ENCODE results near the gene AKAP5. TPM values are rescaled to one million over a fixed set of nuclear protein-coding genes. Genes with fewer than 3 reads are reported as not detected.

Gene AKAP5
- total and polyA plus RNA-seq, 8 donors = 0.04 to 0.37 (median 0.16) TPM

DNA sequence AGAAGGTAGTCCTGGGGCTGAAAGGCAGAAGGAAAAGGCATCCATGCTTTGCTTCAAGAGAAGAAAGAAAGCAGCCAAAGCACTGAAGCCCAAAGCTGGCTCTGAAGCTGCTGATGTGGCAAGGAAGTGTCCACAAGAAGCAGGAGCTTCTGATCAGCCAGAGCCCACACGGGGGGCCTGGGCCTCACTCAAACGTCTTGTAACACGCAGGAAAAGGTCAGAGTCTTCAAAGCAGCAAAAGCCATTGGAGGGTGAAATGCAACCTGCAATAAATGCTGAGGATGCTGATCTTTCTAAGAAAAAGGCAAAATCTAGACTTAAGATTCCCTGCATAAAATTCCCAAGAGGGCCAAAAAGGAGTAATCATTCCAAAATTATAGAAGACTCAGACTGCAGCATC lies 3.2 kb downstream of the AKAP5 start:
- no peak for ATAC-seq
- Histone ChIP-seq H3K36me3 (no peaks in the 10 kb centered on the region), H3K27me3 (no peaks in the 10 kb centered on the region), H3K9me3 (no peaks in the 10 kb centered on the region), H3K4me3 (no peak overlapping the region), H3K27ac (no peak overlapping the region), H3K4me1 (peaks cover 4 to 10% (median 6%) of the 10 kb centered on the region in 3 donors)
- 69 to 77% methylated on average over 3 of the region's 3 CpGs for WGBS, 2 donors
- DNase-seq = no peak
- TF ChIP-seq, protein P1, sequence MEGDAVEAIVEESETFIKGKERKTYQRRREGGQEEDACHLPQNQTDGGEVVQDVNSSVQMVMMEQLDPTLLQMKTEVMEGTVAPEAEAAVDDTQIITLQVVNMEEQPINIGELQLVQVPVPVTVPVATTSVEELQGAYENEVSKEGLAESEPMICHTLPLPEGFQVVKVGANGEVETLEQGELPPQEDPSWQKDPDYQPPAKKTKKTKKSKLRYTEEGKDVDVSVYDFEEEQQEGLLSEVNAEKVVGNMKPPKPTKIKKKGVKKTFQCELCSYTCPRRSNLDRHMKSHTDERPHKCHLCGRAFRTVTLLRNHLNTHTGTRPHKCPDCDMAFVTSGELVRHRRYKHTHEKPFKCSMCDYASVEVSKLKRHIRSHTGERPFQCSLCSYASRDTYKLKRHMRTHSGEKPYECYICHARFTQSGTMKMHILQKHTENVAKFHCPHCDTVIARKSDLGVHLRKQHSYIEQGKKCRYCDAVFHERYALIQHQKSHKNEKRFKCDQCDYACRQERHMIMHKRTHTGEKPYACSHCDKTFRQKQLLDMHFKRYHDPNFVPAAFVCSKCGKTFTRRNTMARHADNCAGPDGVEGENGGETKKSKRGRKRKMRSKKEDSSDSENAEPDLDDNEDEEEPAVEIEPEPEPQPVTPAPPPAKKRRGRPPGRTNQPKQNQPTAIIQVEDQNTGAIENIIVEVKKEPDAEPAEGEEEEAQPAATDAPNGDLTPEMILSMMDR (IDR thresholded peaks at IDR 0.05) = no peak
- intact Hi-C loops (cut with DNase I) = no loop called here
- no peak for FAIRE-seq

- intact Hi-C loops (cut with DNase I) = no loop called here
- ATAC-seq (no peak), DNase-seq (no peak), FAIRE-seq (peak; percentile 26)
- Histone ChIP-seq H3K4me1 (no peaks in the 10 kb centered on the region), H3K9me3 (no peaks in the 10 kb centered on the region), H3K4me3 (no peak overlapping the region), H3K36me3 (no peaks in the 10 kb centered on the region), H3K27ac (no peak overlapping the region), H3K27me3 (no peaks in the 10 kb centered on the region)
- WGBS, 2 donors = 52 to 59% methylated on average over 2 of the region's 2 CpGs
- TF ChIP-seq, protein P1 (IDR thresholded peaks at IDR 0.05) = no peak
Observed at GRCh38 chr14:64474041-64474440, 8.7 kb downstream of the AKAP5 start.

DNA sequence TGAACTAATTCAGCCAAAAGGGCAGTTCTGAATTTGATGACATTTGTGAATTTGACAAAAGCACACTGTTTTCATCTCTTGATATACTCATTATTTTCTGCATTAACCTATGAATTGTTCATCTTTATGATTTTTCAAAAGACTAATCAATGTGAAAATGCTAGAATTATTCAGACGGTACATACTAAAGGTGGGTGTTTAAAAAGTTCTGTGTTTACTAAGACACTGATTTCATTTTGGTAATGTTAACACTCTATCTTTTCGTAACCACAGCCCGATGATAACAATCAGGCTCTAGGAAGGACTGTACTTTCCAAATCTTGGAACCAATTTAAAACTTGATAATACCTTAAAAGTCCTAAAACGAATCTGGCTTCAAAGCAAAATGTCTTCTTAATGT lies 9.4 kb downstream of the AKAP5 start:
- DNase-seq (no peak), ATAC-seq (no peak), FAIRE-seq (no peak)
- H3K4me3 ChIP-seq = no peak overlapping the region
- no peaks in the 10 kb centered on the region for H3K9me3 ChIP-seq
- no peaks in the 10 kb centered on the region for H3K4me1 ChIP-seq
- no peaks in the 10 kb centered on the region for H3K36me3 ChIP-seq
- TF ChIP-seq, protein P1 (IDR thresholded peaks at IDR 0.05) = no peak
- H3K27ac ChIP-seq = no peak overlapping the region
- H3K27me3 ChIP-seq = no peaks in the 10 kb centered on the region
- WGBS, 2 donors = 67% methylated on average over 4 of the region's 4 CpGs
- intact Hi-C loops (cut with DNase I) = no loop called here

DNA sequence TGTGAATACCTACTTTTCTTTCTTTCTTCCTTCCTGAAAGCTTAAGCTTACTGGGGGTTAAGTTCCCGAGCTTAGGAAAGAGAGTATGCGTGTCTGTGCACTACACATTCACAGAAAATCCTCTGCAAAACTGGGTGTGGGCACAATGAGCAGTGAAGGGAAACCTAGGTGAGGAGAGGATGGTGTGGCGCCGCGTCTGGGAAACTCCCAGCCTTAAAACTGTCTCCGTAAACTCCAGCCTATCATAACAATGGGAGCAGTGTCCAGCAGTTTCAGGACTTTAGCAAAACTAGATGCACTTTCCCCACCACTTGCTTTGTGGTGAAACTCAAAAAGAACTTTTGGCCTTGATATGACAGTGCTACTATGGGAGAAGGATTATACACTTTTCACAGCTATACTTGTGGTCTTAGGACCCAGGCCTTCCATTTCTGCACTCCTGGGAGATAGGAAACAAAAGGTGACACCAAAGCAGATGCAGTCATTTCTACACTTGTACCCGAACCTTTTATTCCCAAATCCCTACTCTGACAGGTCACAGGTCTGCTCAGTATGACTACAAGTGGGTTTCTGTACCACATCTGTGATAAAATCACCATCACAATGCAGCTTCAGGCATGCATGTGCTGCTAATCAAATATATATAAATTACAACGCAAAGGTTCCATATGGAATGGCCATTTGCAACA lies 10.4 kb downstream of the AKAP5 start:
- Histone ChIP-seq H3K27ac (no peak overlapping the region), H3K9me3 (no peaks in the 10 kb centered on the region), H3K4me1 (no peaks in the 10 kb centered on the region), H3K27me3 (no peaks in the 10 kb centered on the region), H3K4me3 (no peak overlapping the region), H3K36me3 (no peaks in the 10 kb centered on the region)
- no peak for ATAC-seq
- no peak for DNase-seq
- FAIRE-seq = no peak
- intact Hi-C loops (cut with DNase I) = no loop called here
- TF ChIP-seq, protein P1 (IDR thresholded peaks at IDR 0.05) = no peak
- 89 to 91% methylated on average over 8 of the region's 8 CpGs for WGBS, 2 donors

DNA sequence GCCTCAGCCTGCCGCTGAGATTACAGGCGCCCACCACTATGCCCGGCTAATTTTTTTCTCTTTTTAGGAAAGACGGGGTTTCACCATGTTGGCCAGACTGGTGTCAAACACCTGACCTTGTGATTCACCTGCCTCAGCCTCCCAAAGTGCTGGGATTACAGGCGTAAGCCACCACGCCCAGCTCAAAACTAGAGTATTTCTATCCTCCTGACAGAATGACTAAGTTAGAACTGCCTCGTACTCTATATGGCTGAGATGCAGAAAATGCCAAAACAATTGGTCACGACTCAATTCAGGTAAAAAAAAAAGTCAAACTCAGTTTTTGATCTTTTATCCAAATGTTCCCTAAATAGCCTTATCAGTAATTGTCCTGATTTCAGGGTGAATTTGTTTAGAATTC lies 11.1 kb downstream of the AKAP5 start:
- H3K27me3 ChIP-seq = no peaks in the 10 kb centered on the region
- no peaks in the 10 kb centered on the region for H3K36me3 ChIP-seq
- ATAC-seq = no peak
- no peak overlapping the region for H3K27ac ChIP-seq
- H3K9me3 ChIP-seq = no peaks in the 10 kb centered on the region
- TF ChIP-seq, protein P1 (IDR thresholded peaks at IDR 0.05) = no peak
- no peaks in the 10 kb centered on the region for H3K4me1 ChIP-seq
- H3K4me3 ChIP-seq = no peak overlapping the region
- 88 to 95% methylated on average over 8 of the region's 8 CpGs for WGBS, 2 donors
- DNase-seq = no peak
- intact Hi-C loops (cut with DNase I) = no loop called here
- FAIRE-seq = no peak

Measured in pancreas (tissue), 10 donors.